Neuronal stem cell (in vitro differentiated cells): Measurements from ENCODE around the gene CPVL.
"Not testable (repeated sequence)": the region's sequence is repeated elsewhere in the genome, so short reads cannot be mapped to it uniquely, and the experiment has no call there.

ENCODE experiments used
- DNase-seq: peaks from one replicate; pipeline ENCODE4 v3.0.0-alpha.2; 2013; ENCODE audit warnings: low spot score
- H2AFZ ChIP-seq: one replicate; pipeline ENCODE4 v1.6.1; 2013; ENCODE audit warnings: mild to moderate bottlenecking, low read length, inconsistent platforms
- H2AK5ac ChIP-seq: 2 replicates; pipeline ENCODE4 v1.6.1; 2013; ENCODE audit warnings: low read depth, mild to moderate bottlenecking, inconsistent platforms, low read length, moderate library complexity, mixed read lengths
- H2BK120ac ChIP-seq: 2 replicates; pipeline ENCODE4 v1.6.1; 2013; ENCODE audit warnings: low read depth, mild to moderate bottlenecking, inconsistent platforms, low read length, moderate library complexity, mixed read lengths
- H2BK12ac ChIP-seq: one replicate; pipeline ENCODE4 v1.6.1; 2013; ENCODE audit warnings: low read length, inconsistent platforms
- H2BK15ac ChIP-seq: 2 replicates; pipeline ENCODE4 v1.6.1; 2013; ENCODE audit warnings: mild to moderate bottlenecking, low read length, inconsistent platforms, mixed read lengths
- H2BK5ac ChIP-seq: one replicate; pipeline ENCODE4 v1.6.1; 2013; ENCODE audit warnings: inconsistent platforms, mild to moderate bottlenecking, low read length, moderate library complexity
- H3K14ac ChIP-seq: one replicate; pipeline ENCODE4 v1.6.1; 2013; ENCODE audit warnings: low read length, inconsistent platforms
- H3K18ac ChIP-seq: 2 replicates; pipeline ENCODE4 v1.6.1; 2013; ENCODE audit warnings: low read length, inconsistent platforms
- H3K23ac ChIP-seq: 2 replicates; pipeline ENCODE4 v1.6.1; 2013; ENCODE audit warnings: low read depth, mild to moderate bottlenecking, mixed read lengths, low read length, inconsistent platforms; ENCODE audit not compliant: poor library complexity
- H3K27ac ChIP-seq: replicated peaks from 3 replicates; pipeline ENCODE4 v1.5.1; 2013; ENCODE audit warnings: low read length, inconsistent platforms
- H3K27me3 ChIP-seq, 3 experiments: 2 replicates each; pipeline ENCODE4 v1.6.1; 2013; ENCODE audit warnings: low read length in 3 of 3, mild to moderate bottlenecking in 2 of 3, inconsistent platforms in 1 of 3, low read depth in 1 of 3, mixed read lengths in 1 of 3, moderate library complexity in 1 of 3; ENCODE audit not compliant: control insufficient read depth in 3 of 3, insufficient read depth in 3 of 3
- H3K36me3 ChIP-seq, 2 donors: replicated peaks in 1 of 2; 2 replicates each; pipeline ENCODE4 v1.6.1; 2013; ENCODE audit warnings: low read length in 2 of 2; ENCODE audit not compliant: control insufficient read depth in 2 of 2, insufficient read depth in 2 of 2
- H3K4ac ChIP-seq: 2 replicates; pipeline ENCODE4 v1.6.1; 2013; ENCODE audit warnings: inconsistent platforms, mild to moderate bottlenecking, low read length, moderate library complexity
- H3K4me1 ChIP-seq, 2 donors: 1 replicate in 1 of 2; 2 replicates in 1 of 2; pipeline ENCODE4 v1.6.1; 2013; ENCODE audit warnings: low read length in 2 of 2, low read depth in 1 of 2; ENCODE audit not compliant: control insufficient read depth in 2 of 2, insufficient read depth in 1 of 2
- H3K4me2 ChIP-seq: one replicate; pipeline ENCODE4 v1.6.1; 2013; ENCODE audit warnings: mild to moderate bottlenecking, low read length, inconsistent platforms; ENCODE audit not compliant: insufficient read depth, poor library complexity, severe bottlenecking
- H3K4me3 ChIP-seq, 2 donors: 2 replicates each; pipeline ENCODE4 v1.5.1; 2013; ENCODE audit warnings: low read length in 2 of 2, mild to moderate bottlenecking in 2 of 2, inconsistent platforms in 1 of 2, moderate library complexity in 1 of 2
- H3K79me1 ChIP-seq: one replicate; pipeline ENCODE4 v1.6.1; 2013; ENCODE audit warnings: low read depth, mild to moderate bottlenecking, inconsistent platforms, low read length, moderate library complexity
- H3K9ac ChIP-seq: one replicate; pipeline ENCODE4 v1.6.1; 2013; ENCODE audit warnings: mild to moderate bottlenecking, low read depth, low read length, inconsistent platforms; ENCODE audit not compliant: poor library complexity
- H3K9me3 ChIP-seq, 2 donors: replicated peaks in 1 of 2; 2 replicates each; pipeline versions ENCODE3 to v1.6.1; 2013; ENCODE audit warnings: low read length in 2 of 2, mild to moderate bottlenecking in 2 of 2, inconsistent platforms in 1 of 2, low read depth in 1 of 2, mixed read lengths in 1 of 2, moderate library complexity in 1 of 2; ENCODE audit not compliant: control insufficient read depth in 2 of 2, insufficient read depth in 1 of 2
- H4K8ac ChIP-seq: one replicate; pipeline ENCODE4 v1.6.1; 2013; ENCODE audit warnings: low read depth, mild to moderate bottlenecking, inconsistent platforms, low read length, moderate library complexity
- H4K91ac ChIP-seq: one replicate; pipeline ENCODE4 v1.6.1; 2013; ENCODE audit warnings: low read length, low read depth, mild to moderate bottlenecking, inconsistent platforms; ENCODE audit not compliant: poor library complexity
- WGBS, 2 donors: extraction: QIAGEN DNeasy Blood & Tissue Kit; methylation state at CpG; one replicate each; pipeline ENCODE4 v1.1.7; 2013; ENCODE audit warnings: missing lambda C conversion rate in 2 of 2, mixed read lengths in 1 of 2; ENCODE audit not compliant: insufficient read length in 2 of 2, insufficient replicate concordance in 1 of 2; ENCODE audit errors: extremely low coverage in 2 of 2; 5-methylcytosine and 5-hydroxymethylcytosine counted together

The CPVL gene

DNA sequence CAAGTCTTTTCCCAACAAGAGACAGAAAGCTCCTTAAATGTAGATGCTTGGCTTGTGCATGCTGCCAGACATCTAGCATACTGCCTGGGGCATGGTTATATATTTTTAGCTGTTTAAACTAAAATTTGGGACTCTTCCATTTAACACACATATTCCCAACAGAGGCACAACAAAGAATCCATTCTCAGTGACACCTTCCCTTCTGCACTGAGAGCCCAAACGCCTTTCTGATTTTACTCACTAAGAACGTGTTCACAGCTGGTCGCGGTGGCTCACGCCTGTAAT, 49.9 kb downstream of the CPVL start:
- Histone ChIP-seq H3K27ac (no peak overlapping the region), H3K23ac (no peak overlapping the region), H3K4ac (no peak overlapping the region), H2AFZ (no peak overlapping the region), H4K91ac (no peak overlapping the region), H3K4me3 (no peak overlapping the region), H3K9me3 (no peaks in the 10 kb centered on the region), H3K36me3 (no peaks in the 10 kb centered on the region), H3K4me1 (peaks cover 4 to 6% of the 10 kb centered on the region in 2 donors), H2BK120ac (no peak overlapping the region), H3K9ac (no peak overlapping the region), H3K14ac (no peak overlapping the region), H2BK12ac (no peak overlapping the region), H3K18ac (no peak overlapping the region), H2BK5ac (no peak overlapping the region), H2AK5ac (no peak overlapping the region), H3K27me3 (no peaks in the 10 kb centered on the region), H2BK15ac (no peak overlapping the region), H4K8ac (no peak overlapping the region), H3K4me2 (no peak overlapping the region), H3K79me1 (no peaks in the 10 kb centered on the region)
- DNase-seq, result no peak
- no CpG with 5 or more reads among the region's 5 CpGs for WGBS, 2 donors

DNA sequence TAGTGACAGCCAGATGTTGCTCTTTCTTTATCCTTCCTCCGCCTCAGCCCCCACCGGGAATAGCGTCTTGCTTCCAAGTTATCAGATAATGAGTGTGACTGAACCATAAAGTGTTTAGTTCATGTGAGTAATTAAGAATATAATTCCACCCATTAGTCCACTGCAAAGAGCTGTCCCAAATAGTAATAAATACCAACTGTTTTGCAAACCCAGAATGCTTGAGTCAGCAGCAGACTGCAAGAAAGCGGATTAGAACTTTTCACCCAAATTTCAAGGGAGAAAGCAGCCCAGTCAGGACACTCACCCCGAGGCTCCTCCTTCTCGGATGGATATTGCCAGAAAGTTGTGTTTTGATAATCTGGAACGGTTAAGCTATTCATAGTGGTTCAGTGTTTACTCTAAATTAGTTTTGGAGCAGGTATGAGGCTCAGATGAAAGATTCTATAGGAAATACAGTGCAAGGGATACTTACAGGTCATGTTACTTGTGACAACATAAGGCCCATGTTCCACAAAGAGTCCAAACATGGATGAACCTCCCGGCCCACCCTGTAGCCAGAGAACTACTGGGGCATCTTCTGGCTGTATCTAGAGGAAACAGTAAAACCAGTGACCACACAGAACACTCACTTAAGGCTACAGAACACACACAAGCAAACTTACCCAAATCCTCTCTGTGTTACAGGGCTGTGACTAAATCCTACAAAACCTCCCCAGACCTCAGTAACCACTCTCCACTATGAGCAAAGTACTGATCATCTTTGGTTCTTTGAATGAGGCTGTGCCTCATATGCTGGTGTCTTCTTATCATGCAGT, 50.5 kb downstream of the CPVL start:
- Histone ChIP-seq H3K18ac (no peak overlapping the region), H3K4me2 (no peak overlapping the region), H3K79me1 (no peaks in the 10 kb centered on the region), H3K4me3 (no peak overlapping the region), H3K36me3 (no peaks in the 10 kb centered on the region), H2BK120ac (no peak overlapping the region), H2AK5ac (no peak overlapping the region), H4K8ac (no peak overlapping the region), H4K91ac (no peak overlapping the region), H3K14ac (no peak overlapping the region), H3K9ac (no peak overlapping the region), H2BK15ac (no peak overlapping the region), H3K4ac (peak overlapping the region; percentile 31), H3K27me3 (no peaks in the 10 kb centered on the region), H3K9me3 (no peaks in the 10 kb centered on the region), H3K4me1 (peaks cover 8 to 9% of the 10 kb centered on the region in 2 donors), H3K23ac (no peak overlapping the region), H2BK5ac (no peak overlapping the region), H2AFZ (no peak overlapping the region), H3K27ac (no peak overlapping the region), H2BK12ac (no peak overlapping the region)
- no peak for DNase-seq
- no CpG with 5 or more reads among the region's 8 CpGs for WGBS, 2 donors

DNA sequence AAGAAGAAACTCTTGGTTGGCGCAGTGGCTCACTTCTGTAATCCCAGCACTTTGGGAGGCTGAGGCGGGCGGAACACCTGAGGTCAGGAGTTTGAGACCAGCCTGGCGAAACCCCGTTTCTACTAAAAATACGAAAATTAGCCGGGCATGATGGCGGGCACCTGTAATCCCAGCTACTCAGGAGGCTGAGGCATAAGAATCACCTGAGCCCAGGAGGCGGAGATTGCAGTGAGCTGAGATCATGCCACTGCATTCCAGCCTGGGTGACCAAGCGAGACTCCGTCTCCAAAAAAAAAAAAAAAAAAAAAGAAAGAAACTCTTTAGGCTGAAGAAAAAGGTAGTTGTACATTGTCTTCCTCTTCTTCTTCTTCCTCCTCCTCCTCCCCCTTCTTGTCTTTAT, 53.2 kb downstream of the CPVL start:
- not testable (repeated sequence) for H2AK5ac ChIP-seq, H3K4ac ChIP-seq, H3K79me1 ChIP-seq, H2BK120ac ChIP-seq, H4K91ac ChIP-seq, H3K36me3 ChIP-seq, H2BK15ac ChIP-seq, H3K4me1 ChIP-seq, H4K8ac ChIP-seq, H3K4me2 ChIP-seq, H2BK5ac ChIP-seq, H3K4me3 ChIP-seq, H2BK12ac ChIP-seq, H3K27me3 ChIP-seq, H3K9me3 ChIP-seq, H2AFZ ChIP-seq, H3K27ac ChIP-seq, H3K9ac ChIP-seq, DNase-seq, H3K14ac ChIP-seq, H3K23ac ChIP-seq, H3K18ac ChIP-seq
- WGBS, 2 donors, result no CpG with 5 or more reads among the region's 11 CpGs

DNA sequence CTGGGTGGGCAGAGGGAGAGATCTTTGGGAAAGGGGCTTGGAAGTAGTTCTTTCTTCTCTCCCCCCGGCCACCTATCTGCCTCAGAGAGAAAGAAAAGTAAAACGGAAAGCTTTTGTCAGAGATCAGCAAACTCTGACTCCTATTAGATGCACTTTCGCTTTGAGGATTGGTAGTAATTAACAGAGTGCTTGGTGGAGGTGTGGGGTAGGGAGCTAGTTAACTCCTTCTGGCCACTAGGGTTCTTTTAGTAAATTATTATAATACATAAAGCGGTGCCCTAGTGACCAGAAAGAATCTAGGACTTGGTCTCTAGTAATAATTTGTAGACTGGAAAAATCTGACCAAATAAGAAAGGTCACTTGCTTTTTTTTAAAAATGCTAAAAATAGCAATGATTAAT, 54.6 kb downstream of the CPVL start:
- no peak overlapping the region for H3K4ac ChIP-seq
- peak overlapping the region; percentile 78 for H2AFZ ChIP-seq
- H2BK120ac ChIP-seq, result no peak overlapping the region
- no peak overlapping the region for H3K27ac ChIP-seq
- no peak overlapping the region for H3K18ac ChIP-seq
- H3K4me1 ChIP-seq, result peaks cover 6 to 9% of the 10 kb centered on the region in 2 donors
- H2BK15ac ChIP-seq, result no peak overlapping the region
- H3K4me3 ChIP-seq, result no peak overlapping the region
- H2AK5ac ChIP-seq, result no peak overlapping the region
- no peaks in the 10 kb centered on the region for H3K27me3 ChIP-seq
- H3K9me3 ChIP-seq, result no peaks in the 10 kb centered on the region
- H3K9ac ChIP-seq, result no peak overlapping the region
- H4K91ac ChIP-seq, result no peak overlapping the region
- H3K79me1 ChIP-seq, result no peaks in the 10 kb centered on the region
- WGBS, 2 donors, result no CpG with 5 or more reads among the region's 4 CpGs
- DNase-seq, result no peak
- H3K14ac ChIP-seq, result no peak overlapping the region
- no peak overlapping the region for H3K4me2 ChIP-seq
- H3K36me3 ChIP-seq, result peaks cover 0 to 1% of the 10 kb centered on the region in 2 donors
- H2BK5ac ChIP-seq, result no peak overlapping the region
- H3K23ac ChIP-seq, result no peak overlapping the region
- no peak overlapping the region for H4K8ac ChIP-seq
- H2BK12ac ChIP-seq, result no peak overlapping the region
